Tibial nerve (tissue), 4 donors: Measurements from ENCODE around the gene PCA3. TPM values are rescaled to one million over a fixed set of nuclear protein-coding genes. Genes with fewer than 3 reads are reported as not detected.

Experiments used
- DNase-seq, 2 donors: peaks; one replicate each; pipeline ENCODE4 v3.0.0-alpha.2; 2019; ENCODE audit warnings: low spot score in 2 of 2
- H3K27ac ChIP-seq, 4 donors: fragments of 200-600 bp; sonication (generic) in 3 of 4; one replicate each; pipeline ENCODE4 v1.5.1; 2017 to 2019; ENCODE audit warnings: mild to moderate bottlenecking in 1 of 4
- H3K27me3 ChIP-seq, 2 donors: fragments of 200-600 bp; sonication (generic) in 1 of 2; one replicate each; pipeline versions ENCODE4 v1.5.1 to v1.6.0; 2017 to 2019
- H3K36me3 ChIP-seq, 3 donors: fragments of 200-600 bp; sonication (generic); one replicate each; pipeline ENCODE4 v1.5.1; 2018 to 2019
- H3K4me1 ChIP-seq, 4 donors: fragments of 200-600 bp; sonication (generic) in 3 of 4; one replicate each; pipeline ENCODE4 v1.5.1; 2017 to 2019
- H3K4me3 ChIP-seq, 4 donors: fragments of 200-600 bp; sonication (generic) in 3 of 4; one replicate each; pipeline ENCODE4 v1.5.1; 2017 to 2019; ENCODE audit warnings: mild to moderate bottlenecking in 1 of 4, moderate library complexity in 1 of 4
- H3K9me3 ChIP-seq, 4 donors: fragments of 200-600 bp; sonication (generic) in 3 of 4; one replicate each; pipeline ENCODE4 v1.5.1; 2017 to 2019
- EP300 ChIP-seq, 2 donors: sonication (generic); formaldehyde crosslinking; IDR thresholded peaks; one replicate each; pipeline ENCODE4 v1.6.1; 2017; ENCODE audit warnings: antibody characterized with exemption in 2 of 2, mild to moderate bottlenecking in 1 of 2
- POLR2A ChIP-seq, 2 donors: fragments of 450-650 bp; IDR thresholded peaks; one replicate each; pipeline ENCODE4 v1.6.1; 2017; ENCODE audit warnings: antibody characterized with exemption in 2 of 2, mild to moderate bottlenecking in 2 of 2, moderate library complexity in 2 of 2
- WGBS, 2 donors: methylation state at CpG; one replicate each; pipeline ENCODE4 v1.1.5; 2018; 5-methylcytosine and 5-hydroxymethylcytosine counted together
- total RNA-seq, 4 donors: library from RNA; depleted of rRNA; stranded (reverse); fragments of >200 nt; gene quantifications; one replicate each; pipeline ENCODE4 v1.1.0, GENCODE V29; 2016
- TF ChIP-seq, protein P1 (sequence below), 5 experiments: fragments of 200-600 bp in 3 of 5; fragments of 450-650 bp in 2 of 5; sonication (generic) in 3 of 5; IDR thresholded peaks; one replicate each; pipeline ENCODE4 v1.5.1; 2016 to 2019; ENCODE audit warnings: antibody characterized with exemption in 5 of 5, mild to moderate bottlenecking in 3 of 5, moderate library complexity in 2 of 5

The PCA3 gene
- under 1 TPM in 1 of 4 donors, not detected in 3; under 0.01 TPM for total RNA-seq

DNA sequence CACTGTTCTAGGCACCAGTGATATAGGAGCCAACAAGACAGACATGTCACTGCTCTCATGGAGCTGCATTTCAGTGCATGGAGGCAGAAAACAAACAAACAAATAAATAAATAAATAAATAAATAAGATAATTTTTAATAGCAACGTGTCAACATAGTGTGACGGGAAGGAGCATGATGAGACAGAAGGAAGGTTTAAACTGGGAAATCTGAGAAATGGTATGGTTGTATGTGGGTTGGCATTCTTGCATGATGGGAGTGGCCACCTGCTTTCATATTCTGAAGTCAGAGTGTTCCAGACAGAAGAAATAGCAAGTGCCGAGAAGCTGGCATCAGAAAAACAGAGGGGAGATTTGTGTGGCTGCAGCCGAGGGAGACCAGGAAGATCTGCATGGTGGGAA is at the start of gene PCA3:
PCA3 (plus strand) TSS at position 301 of the 400 bp plus-strand sequence.
- Histone ChIP-seq H3K27me3 (no peaks in the 10 kb centered on the region), H3K4me1 (peaks cover 0 to 5% (median 0%) of the 10 kb centered on the region in 4 donors), H3K4me3 (no peak within 1 kb of the TSS), H3K27ac (no peak within 1 kb of the TSS), H3K36me3 (no peaks in the 10 kb centered on the region), H3K9me3 (no peaks in the 10 kb centered on the region)
- TF ChIP-seq POLR2A (IDR thresholded peaks at IDR 0.05): no peak
- no peak for TF ChIP-seq EP300 (IDR thresholded peaks at IDR 0.05)
- TF ChIP-seq, protein P1, sequence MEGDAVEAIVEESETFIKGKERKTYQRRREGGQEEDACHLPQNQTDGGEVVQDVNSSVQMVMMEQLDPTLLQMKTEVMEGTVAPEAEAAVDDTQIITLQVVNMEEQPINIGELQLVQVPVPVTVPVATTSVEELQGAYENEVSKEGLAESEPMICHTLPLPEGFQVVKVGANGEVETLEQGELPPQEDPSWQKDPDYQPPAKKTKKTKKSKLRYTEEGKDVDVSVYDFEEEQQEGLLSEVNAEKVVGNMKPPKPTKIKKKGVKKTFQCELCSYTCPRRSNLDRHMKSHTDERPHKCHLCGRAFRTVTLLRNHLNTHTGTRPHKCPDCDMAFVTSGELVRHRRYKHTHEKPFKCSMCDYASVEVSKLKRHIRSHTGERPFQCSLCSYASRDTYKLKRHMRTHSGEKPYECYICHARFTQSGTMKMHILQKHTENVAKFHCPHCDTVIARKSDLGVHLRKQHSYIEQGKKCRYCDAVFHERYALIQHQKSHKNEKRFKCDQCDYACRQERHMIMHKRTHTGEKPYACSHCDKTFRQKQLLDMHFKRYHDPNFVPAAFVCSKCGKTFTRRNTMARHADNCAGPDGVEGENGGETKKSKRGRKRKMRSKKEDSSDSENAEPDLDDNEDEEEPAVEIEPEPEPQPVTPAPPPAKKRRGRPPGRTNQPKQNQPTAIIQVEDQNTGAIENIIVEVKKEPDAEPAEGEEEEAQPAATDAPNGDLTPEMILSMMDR (IDR thresholded peaks at IDR 0.05): no peak
- 91 to 93% methylated on average over 4 of the region's 4 CpGs for WGBS, 2 donors
- no peak for DNase-seq

- 43 to 50% methylated on average over 7 of the region's 7 CpGs for WGBS, 2 donors
- no peak overlapping the region for H3K4me3 ChIP-seq
- H3K27me3 ChIP-seq: no peaks in the 10 kb centered on the region
- H3K9me3 ChIP-seq: no peaks in the 10 kb centered on the region
- no peaks in the 10 kb centered on the region for H3K36me3 ChIP-seq
- no peak for DNase-seq
- no peak for TF ChIP-seq POLR2A (IDR thresholded peaks at IDR 0.05)
- no peak for TF ChIP-seq EP300 (IDR thresholded peaks at IDR 0.05)
- TF ChIP-seq, protein P1 (IDR thresholded peaks at IDR 0.05): no peak
- peaks cover 0 to 9% (median 4%) of the 10 kb centered on the region in 4 donors for H3K4me1 ChIP-seq
- no peak overlapping the region for H3K27ac ChIP-seq
These were observed 48.1 kb upstream of the PCA3 start for GRCh38 chr9:76716085-76716672.

DNA sequence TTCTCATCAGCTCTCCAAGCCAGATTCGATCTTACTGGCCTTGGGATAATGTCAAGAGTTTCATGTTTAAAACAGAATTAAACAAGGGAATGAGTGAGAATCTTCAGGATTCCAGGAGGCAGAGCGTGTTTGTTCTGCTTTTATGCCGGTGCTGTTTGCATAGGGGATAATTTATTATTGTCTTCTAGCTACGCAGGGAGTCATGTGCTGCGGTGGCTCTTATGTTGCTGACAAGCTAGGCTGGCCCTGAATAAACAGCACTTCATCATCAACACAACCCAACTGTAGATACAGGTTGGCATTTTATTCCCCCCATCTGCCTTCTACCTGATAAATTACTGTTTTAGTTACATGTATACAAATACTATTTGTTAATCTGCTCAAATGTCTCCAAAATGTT is 47.1 kb upstream of the PCA3 start:
- H3K27ac ChIP-seq: no peak overlapping the region

GRCh38 chr9:76717613-76718012 is 46.6 kb upstream of the PCA3 start:
- DNase-seq: no peak
- WGBS, 2 donors: 22 to 27% methylated on average over 5 of the region's 5 CpGs
- no peak overlapping the region for H3K27ac ChIP-seq

More for the DNA sequence above, 47.1 kb upstream of the PCA3 start:
- Histone ChIP-seq H3K4me3 (no peak overlapping the region), H3K27me3 (no peaks in the 10 kb centered on the region), H3K36me3 (no peaks in the 10 kb centered on the region), H3K9me3 (no peaks in the 10 kb centered on the region), H3K4me1 (peaks cover 0 to 9% (median 4%) of the 10 kb centered on the region in 4 donors)
- 69 to 73% methylated on average over 5 of the region's 5 CpGs for WGBS, 2 donors
- no peak for DNase-seq
- TF ChIP-seq, protein P1 (IDR thresholded peaks at IDR 0.05): no peak
- no peak for TF ChIP-seq POLR2A (IDR thresholded peaks at IDR 0.05)
- TF ChIP-seq EP300 (IDR thresholded peaks at IDR 0.05): no peak

GRCh38 chr9:76718166-76718565 is 46.1 kb upstream of the PCA3 start:
- no peaks in the 10 kb centered on the region for H3K27me3 ChIP-seq
- WGBS, 2 donors: 60 to 62% methylated on average over 4 of the region's 4 CpGs
- DNase-seq: no peak
- H3K27ac ChIP-seq: no peak overlapping the region
- TF ChIP-seq EP300 (IDR thresholded peaks at IDR 0.05) (no peak), POLR2A (IDR thresholded peaks at IDR 0.05) (no peak)
- TF ChIP-seq, protein P1 (IDR thresholded peaks at IDR 0.05): no peak
- H3K4me1 ChIP-seq: peaks cover 0 to 9% (median 4%) of the 10 kb centered on the region in 4 donors
- no peak overlapping the region for H3K4me3 ChIP-seq
- H3K36me3 ChIP-seq: no peaks in the 10 kb centered on the region
- no peaks in the 10 kb centered on the region for H3K9me3 ChIP-seq

More at GRCh38 chr9:76717613-76718012, 46.6 kb upstream of the PCA3 start:
- TF ChIP-seq, protein P1 (IDR thresholded peaks at IDR 0.05): no peak
- no peak overlapping the region for H3K4me3 ChIP-seq
- no peaks in the 10 kb centered on the region for H3K36me3 ChIP-seq
- H3K9me3 ChIP-seq: no peaks in the 10 kb centered on the region
- H3K27me3 ChIP-seq: no peaks in the 10 kb centered on the region
- H3K4me1 ChIP-seq: peaks cover 0 to 9% (median 4%) of the 10 kb centered on the region in 4 donors
